H1 (cell line): ENCODE data around the gene RPS3A. TPM values are rescaled to one million over a fixed set of nuclear protein-coding genes. Genes with fewer than 3 reads are reported as not detected.

Experiments
- CTCF ChIA-PET: fragments of 300-600 bp; sonication (Branson Sonifier 250); formaldehyde crosslinking; loops from one replicate; lab custom pipeline; 2021; ENCODE audit not compliant: partially characterized antibody; lab: Charles Lee
- POLR2A ChIA-PET: fragments of 300-600 bp; sonication (Branson Sonifier 250); formaldehyde crosslinking; loops from one replicate; lab custom pipeline; 2021; ENCODE audit warnings: inconsistent platforms; ENCODE audit not compliant: partially characterized antibody; lab: Charles Lee
- DNase-seq, 2 experiments: peaks; one replicate each; pipeline versions ENCODE4 v3.0.0 to v3.0.0-alpha.2; 2010 to 2022; ENCODE audit warnings: low spot score in 2 of 2, low read depth in 1 of 2, mixed read lengths in 1 of 2
- FAIRE-seq: peaks from 2 replicates; lab custom pipeline; 2011; peaks lifted over from hg19 to GRCh38; lab: Jason Lieb, UNC
- H2AFZ ChIP-seq: 2 replicates; pipeline ENCODE4 v1.8.1; 2012; ENCODE audit warnings: low read length, inconsistent platforms
- H2AK5ac ChIP-seq: 2 replicates; pipeline ENCODE4 v1.6.1; 2013; ENCODE audit warnings: low read depth, low read length
- H2BK120ac ChIP-seq: replicated peaks from 2 replicates; pipeline ENCODE3; 2013; ENCODE audit warnings: low read depth, low read length, inconsistent platforms
- H2BK12ac ChIP-seq: 2 replicates; pipeline ENCODE4 v1.6.1; 2013; ENCODE audit warnings: low read depth, low read length
- H2BK15ac ChIP-seq: 2 replicates; pipeline ENCODE4 v1.6.1; 2013; ENCODE audit warnings: low read length
- H2BK20ac ChIP-seq: 2 replicates; pipeline ENCODE4 v1.6.1; 2013; ENCODE audit warnings: low read length
- H2BK5ac ChIP-seq: 2 replicates; pipeline ENCODE4 v1.6.1; 2013; ENCODE audit warnings: low read depth, low read length
- H3K14ac ChIP-seq: 2 replicates; pipeline ENCODE4 v1.6.1; 2013; ENCODE audit warnings: inconsistent platforms; ENCODE audit not compliant: insufficient read length
- H3K18ac ChIP-seq: 2 replicates; pipeline ENCODE4 v1.6.1; 2013; ENCODE audit warnings: low read length; ENCODE audit errors: extremely low read depth
- H3K23ac ChIP-seq: 2 replicates; pipeline ENCODE4 v1.6.1; 2013; ENCODE audit warnings: inconsistent platforms; ENCODE audit not compliant: insufficient read length
- H3K23me2 ChIP-seq: 2 replicates; pipeline ENCODE4 v1.6.1; 2013; ENCODE audit warnings: low read depth, low read length
- H3K27ac ChIP-seq: 2 replicates; pipeline ENCODE4 v1.6.1; 2011; ENCODE audit warnings: low read depth, low read length, inconsistent platforms
- H3K27me3 ChIP-seq, 4 experiments: replicated peaks in 1 of 4; 1 replicate in 1 of 4; 2 replicates in 3 of 4; pipeline versions ENCODE4 v1.6.1 to v1.8.1; 2011 to 2013; ENCODE audit warnings: low read length in 3 of 4, mild to moderate bottlenecking in 3 of 4, inconsistent platforms in 2 of 4, mixed read lengths in 2 of 4, moderate library complexity in 1 of 4; ENCODE audit not compliant: control insufficient read depth in 3 of 4, insufficient read depth in 3 of 4; ENCODE audit errors: extremely low read depth in 1 of 4
- H3K36me3 ChIP-seq, 4 experiments: 2 replicates each; pipeline versions ENCODE4 v1.6.1 to v1.8.1; 2011 to 2013; ENCODE audit warnings: mild to moderate bottlenecking in 4 of 4, low read length in 3 of 4, moderate library complexity in 2 of 4, control low read depth in 1 of 4, inconsistent platforms in 1 of 4; ENCODE audit not compliant: insufficient read depth in 4 of 4, control insufficient read depth in 2 of 4
- H3K4ac ChIP-seq: replicated peaks from 2 replicates; pipeline ENCODE3; 2013; ENCODE audit warnings: low read length, low read depth, mixed read lengths, inconsistent platforms; ENCODE audit not compliant: insufficient read length
- H3K4me1 ChIP-seq, 4 experiments: replicated peaks in 1 of 4; 1 replicate in 1 of 4; 2 replicates in 3 of 4; pipeline versions ENCODE4 v1.6.1 to v1.8.1; 2011 to 2013; ENCODE audit warnings: low read length in 3 of 4, inconsistent platforms in 2 of 4, mixed read lengths in 1 of 4; ENCODE audit not compliant: insufficient read depth in 4 of 4, control insufficient read depth in 3 of 4
- H3K4me2 ChIP-seq, 2 experiments: 2 replicates each; pipeline versions ENCODE4 v1.6.1 to v1.8.1; 2011 to 2013; ENCODE audit warnings: low read depth in 2 of 2, low read length in 2 of 2, control low read depth in 1 of 2, inconsistent platforms in 1 of 2, mild to moderate bottlenecking in 1 of 2; ENCODE audit not compliant: insufficient read depth in 1 of 2
- H3K4me3 ChIP-seq, 4 experiments: fragments of 200-600, 300-600 bp in 1 of 4; sonication (generic), shearing (Covaris generic), sonication (Bioruptor Twin) in 1 of 4; 2 replicates each; pipeline versions ENCODE4 v1.5.1 to v1.8.1; 2011 to 2016; ENCODE audit warnings: low read length in 4 of 4, low read depth in 3 of 4, control low read depth in 2 of 4, inconsistent platforms in 2 of 4, mild to moderate bottlenecking in 2 of 4, mixed read lengths in 1 of 4, moderate library complexity in 1 of 4; ENCODE audit not compliant: insufficient read depth in 2 of 4; ENCODE audit errors: extremely low read depth in 1 of 4
- H3K56ac ChIP-seq: replicated peaks from 2 replicates; pipeline ENCODE3; 2013; ENCODE audit warnings: low read depth, mild to moderate bottlenecking, mixed read lengths, low read length, inconsistent platforms; ENCODE audit not compliant: insufficient read length
- H3K79me1 ChIP-seq: 2 replicates; pipeline ENCODE4 v1.6.1; 2013; ENCODE audit warnings: low read depth, low read length, control low read depth
- H3K79me2 ChIP-seq, 2 experiments: 2 replicates each; pipeline versions ENCODE4 v1.6.1 to v1.8.1; 2012 to 2013; ENCODE audit warnings: low read length in 2 of 2, mild to moderate bottlenecking in 2 of 2, inconsistent platforms in 1 of 2; ENCODE audit not compliant: insufficient read depth in 2 of 2, control insufficient read depth in 1 of 2
- H3K9ac ChIP-seq, 4 experiments: replicated peaks in 1 of 4; 1 replicate in 1 of 4; 2 replicates in 3 of 4; pipeline versions ENCODE4 v1.6.1 to v1.8.1; 2011 to 2013; ENCODE audit warnings: low read depth in 3 of 4, low read length in 3 of 4, control low read depth in 2 of 4, mild to moderate bottlenecking in 2 of 4, moderate library complexity in 2 of 4, inconsistent platforms in 1 of 4; ENCODE audit errors: extremely low read depth in 1 of 4
- H3K9me3 ChIP-seq, 2 experiments: 2 replicates each; pipeline versions ENCODE4 v1.6.1 to v1.8.1; 2012 to 2013; ENCODE audit warnings: mild to moderate bottlenecking in 2 of 2, moderate library complexity in 2 of 2, control low read depth in 1 of 2, inconsistent platforms in 1 of 2, low read depth in 1 of 2, low read length in 1 of 2, mixed read lengths in 1 of 2; ENCODE audit not compliant: insufficient read depth in 2 of 2
- H4K20me1 ChIP-seq, 2 experiments: replicated peaks in 1 of 2; 2 replicates each; pipeline versions ENCODE3 to v1.8.1; 2011 to 2013; ENCODE audit warnings: inconsistent platforms in 2 of 2, low read length in 2 of 2, mild to moderate bottlenecking in 1 of 2; ENCODE audit not compliant: insufficient read depth in 2 of 2, control insufficient read depth in 1 of 2
- H4K5ac ChIP-seq: 2 replicates; pipeline ENCODE4 v1.6.1; 2013; ENCODE audit warnings: low read length, low read depth, mixed read lengths, inconsistent platforms; ENCODE audit not compliant: insufficient read length
- H4K8ac ChIP-seq: 2 replicates; pipeline ENCODE4 v1.8.0; 2013; ENCODE audit warnings: mild to moderate bottlenecking, moderate library complexity, low read length, inconsistent platforms; ENCODE audit not compliant: insufficient read depth; ENCODE audit errors: extremely low read depth
- H4K91ac ChIP-seq: replicated peaks from 2 replicates; pipeline ENCODE3; 2013; ENCODE audit warnings: low read length, mixed read lengths, inconsistent platforms; ENCODE audit not compliant: insufficient read length
- GTF2F1 ChIP-seq: IDR thresholded peaks from 2 replicates; pipeline ENCODE4 v1.6.1; 2012; ENCODE audit warnings: low read depth, low read length, improper control_type of control experiment, borderline replicate concordance
- POLR2AphosphoS5 ChIP-seq: IDR thresholded peaks from 2 replicates; pipeline ENCODE4 v1.6.1; 2011; ENCODE audit warnings: low read depth, low read length
- WGBS, 2 experiments: shearing (Covaris generic) in 1 of 2; methylation state at CpG; one replicate each; pipeline versions ENCODE4 v1.1.6 to v1.1.7; 2013 to 2015; ENCODE audit warnings: low lambda C conversion rate in 2 of 2, mixed read lengths in 2 of 2, inconsistent platforms in 1 of 2, low coverage in 1 of 2, missing lambda C conversion rate in 1 of 2; ENCODE audit not compliant: insufficient replicate concordance in 2 of 2, insufficient coverage in 1 of 2, insufficient read length in 1 of 2; ENCODE audit errors: extremely low coverage in 1 of 2, missing lambda C conversion rate in 1 of 2; 5-methylcytosine and 5-hydroxymethylcytosine counted together
- polyA plus RNA-seq, 7 experiments: library from polyadenylated mRNA; depleted of rRNA in 3 of 7; stranded (reverse) in 5 of 7; unstranded in 2 of 7; fragments of >200 nt in 5 of 7; fragments of 200-250 nt in 2 of 7; gene quantifications; 1 replicate in 5 of 7; 2 replicates in 1 of 7; 4 replicates in 1 of 7; pipeline versions ENCODE4 v1.2.1 to v1.2.3, GENCODE V29; 2011 to 2013; ENCODE audit warnings: missing spikeins in 2 of 7, mixed read lengths in 2 of 7
- total RNA-seq: library from RNA; stranded (reverse); fragmentation: NEBNext Ultra II Directional; extraction: Animal tissue kit (Norgen Biotek cat#: 25700); gene quantifications from 2 replicates; pipeline ENCODE4 v1.2.1, GENCODE V29; 2021
- TF ChIP-seq, protein P1 (sequence below): IDR thresholded peaks from 2 replicates; pipeline ENCODE4 v1.6.1; 2011; ENCODE audit warnings: low read length, improper control_type of control experiment

RPS3A gene
- total and polyA plus RNA-seq, 2 of the 8 experiments (the other 6 are each of a cell fraction or from before 2014, with no cell fraction given), result 2,162 to 2,822 TPM

DNA sequence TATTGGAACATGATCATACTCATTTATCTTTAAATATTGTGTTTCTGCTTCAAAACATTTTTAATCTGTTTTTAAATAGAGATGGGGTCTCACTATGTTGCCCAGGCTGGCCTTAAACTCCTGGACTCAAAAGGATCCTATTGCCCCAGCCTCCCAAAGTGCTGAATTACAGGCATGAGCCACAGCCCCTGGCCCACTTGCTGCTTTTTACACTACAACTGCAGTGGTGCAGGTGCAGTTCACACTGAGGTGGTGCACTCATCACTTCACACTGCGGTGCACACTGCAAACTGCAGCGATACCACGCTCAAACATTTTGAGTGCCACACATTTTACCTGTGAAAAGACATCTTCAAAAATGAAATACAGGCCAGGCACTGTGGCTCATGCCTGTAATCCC lies 10.8 kb downstream of the RPS3A start:
- WGBS, 2 experiments, result 100% methylated on average over 3 of the region's 3 CpGs; no CpG with 5 or more reads in 1 of the 2 experiments
- CTCF ChIA-PET, result interaction anchor here (0.6 kb wide), 2 partner anchors 10 to 11 kb away, joined by 3 to 5 read pairs; no protein-coding TSS in a partner anchor
- no peak for FAIRE-seq
- Histone ChIP-seq H2BK15ac (no peak overlapping the region), H4K20me1 (peaks cover 0 to 8% of the 10 kb centered on the region in 2 experiments), H3K9ac (no peak overlapping the region), H3K18ac (no peak overlapping the region), H3K4me3 (no peak overlapping the region), H4K8ac (no peak overlapping the region; the same call in 1 of the 2 replicates), H2BK12ac (no peak overlapping the region)
- TF ChIP-seq, protein P1, sequence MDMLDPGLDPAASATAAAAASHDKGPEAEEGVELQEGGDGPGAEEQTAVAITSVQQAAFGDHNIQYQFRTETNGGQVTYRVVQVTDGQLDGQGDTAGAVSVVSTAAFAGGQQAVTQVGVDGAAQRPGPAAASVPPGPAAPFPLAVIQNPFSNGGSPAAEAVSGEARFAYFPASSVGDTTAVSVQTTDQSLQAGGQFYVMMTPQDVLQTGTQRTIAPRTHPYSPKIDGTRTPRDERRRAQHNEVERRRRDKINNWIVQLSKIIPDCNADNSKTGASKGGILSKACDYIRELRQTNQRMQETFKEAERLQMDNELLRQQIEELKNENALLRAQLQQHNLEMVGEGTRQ, result no peak
- no peak for TF ChIP-seq GTF2F1
- TF ChIP-seq POLR2AphosphoS5, result peak; percentile 80
- TF ChIP-seq, all 59 proteins: peak for 1
- no peak overlapping the region for H4K5ac ChIP-seq
- H3K4ac ChIP-seq, result no peak overlapping the region
- H2AK5ac ChIP-seq, result no peak overlapping the region
- H2BK20ac ChIP-seq, result no peak overlapping the region
- peaks cover 5 to 35% (median 29%) of the 10 kb centered on the region in 4 experiments; a peak in 7 of 8 replicates for H3K36me3 ChIP-seq
- no peaks in the 10 kb centered on the region for H3K4me1 ChIP-seq
- no peaks in the 10 kb centered on the region for H3K9me3 ChIP-seq
- H3K23me2 ChIP-seq, result no peaks in the 10 kb centered on the region; the same call in 1 of the 2 replicates
- H2AFZ ChIP-seq, result no peak overlapping the region
- no peaks in the 10 kb centered on the region for H3K79me1 ChIP-seq
- H3K14ac ChIP-seq, result no peak overlapping the region
- no peak overlapping the region for H2BK120ac ChIP-seq
- H3K23ac ChIP-seq, result no peak overlapping the region
- no peak for DNase-seq
- no peaks in the 10 kb centered on the region for H3K79me2 ChIP-seq
- POLR2A ChIA-PET, result interaction anchor here (1.4 to 4.4 kb wide), 2 partner anchors 8 to 11 kb away, joined by 8 to 37 read pairs; partner anchors contain the start of gene RPS3A
- no peak overlapping the region for H3K56ac ChIP-seq
- H3K27me3 ChIP-seq, result no peaks in the 10 kb centered on the region
- no peak overlapping the region for H4K91ac ChIP-seq
- H3K4me2 ChIP-seq, result no peak overlapping the region
- no peak overlapping the region for H3K27ac ChIP-seq
- H2BK5ac ChIP-seq, result no peak overlapping the region
